22Rv1 (cell line): ENCODE results near the gene PPM1H.

ENCODE experiments used
- ZFX ChIP-seq: fragments of 450-650 bp; IDR thresholded peaks from 2 replicates; pipeline ENCODE4 v1.6.1; 2017; ENCODE audit warnings: antibody characterized with exemption, borderline replicate concordance
- TF ChIP-seq, protein P1 (sequence below): fragments of 450-650 bp; IDR thresholded peaks from 2 replicates; pipeline ENCODE4 v1.5.1; 2017; ENCODE audit warnings: mild to moderate bottlenecking

DNA sequence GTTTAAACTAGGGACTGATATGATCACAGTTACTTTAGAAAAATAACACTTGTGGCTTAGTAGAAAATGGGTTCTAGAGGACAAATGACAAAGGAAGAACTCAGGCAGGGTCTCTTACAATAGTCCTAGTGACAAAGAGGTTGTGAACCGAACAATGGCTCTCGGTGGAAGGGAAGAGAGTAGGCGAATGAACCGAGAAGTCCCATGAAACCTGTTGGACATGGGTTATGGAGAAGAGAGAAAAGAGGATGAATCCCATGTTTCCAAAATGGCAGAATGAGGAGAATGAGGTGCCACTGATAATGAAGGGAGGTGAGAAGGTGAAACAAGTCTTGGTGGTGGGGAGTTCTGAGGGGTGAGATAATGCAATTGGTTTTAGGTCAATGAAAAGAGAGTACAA is 94.1 kb downstream of the PPM1H start:
- TF ChIP-seq, protein P1, sequence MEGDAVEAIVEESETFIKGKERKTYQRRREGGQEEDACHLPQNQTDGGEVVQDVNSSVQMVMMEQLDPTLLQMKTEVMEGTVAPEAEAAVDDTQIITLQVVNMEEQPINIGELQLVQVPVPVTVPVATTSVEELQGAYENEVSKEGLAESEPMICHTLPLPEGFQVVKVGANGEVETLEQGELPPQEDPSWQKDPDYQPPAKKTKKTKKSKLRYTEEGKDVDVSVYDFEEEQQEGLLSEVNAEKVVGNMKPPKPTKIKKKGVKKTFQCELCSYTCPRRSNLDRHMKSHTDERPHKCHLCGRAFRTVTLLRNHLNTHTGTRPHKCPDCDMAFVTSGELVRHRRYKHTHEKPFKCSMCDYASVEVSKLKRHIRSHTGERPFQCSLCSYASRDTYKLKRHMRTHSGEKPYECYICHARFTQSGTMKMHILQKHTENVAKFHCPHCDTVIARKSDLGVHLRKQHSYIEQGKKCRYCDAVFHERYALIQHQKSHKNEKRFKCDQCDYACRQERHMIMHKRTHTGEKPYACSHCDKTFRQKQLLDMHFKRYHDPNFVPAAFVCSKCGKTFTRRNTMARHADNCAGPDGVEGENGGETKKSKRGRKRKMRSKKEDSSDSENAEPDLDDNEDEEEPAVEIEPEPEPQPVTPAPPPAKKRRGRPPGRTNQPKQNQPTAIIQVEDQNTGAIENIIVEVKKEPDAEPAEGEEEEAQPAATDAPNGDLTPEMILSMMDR: no peak
- TF ChIP-seq ZFX: no peak
